ENCODE results near the gene MTCL1.

MTCL1 gene

GRCh38 chr18:8868779-8869415 lies 163.5 kb downstream of the MTCL1 start:
- no peaks in the 10 kb centered on the region for H3K27me3 Mint-ChIP-seq (ENCODE audit: low read depth)
- H3K4me1 Mint-ChIP-seq (ENCODE audit: low read depth), result no peaks in the 10 kb centered on the region
- H3K27ac Mint-ChIP-seq, result no peak overlapping the region
- no peaks in the 10 kb centered on the region for H3K9me3 Mint-ChIP-seq
- no peaks in the 10 kb centered on the region for H3K36me3 Mint-ChIP-seq (ENCODE audit: low read depth)
- H3K4me3 Mint-ChIP-seq, result no peak overlapping the region

GRCh38 chr18:8869696-8870095 lies 164.3 kb downstream of the MTCL1 start:
- H3K4me3 Mint-ChIP-seq, result no peak overlapping the region
- no peak overlapping the region for H3K27ac Mint-ChIP-seq
- H3K4me1 Mint-ChIP-seq (ENCODE audit: low read depth), result no peaks in the 10 kb centered on the region
- H3K9me3 Mint-ChIP-seq, result no peaks in the 10 kb centered on the region
- H3K36me3 Mint-ChIP-seq (ENCODE audit: low read depth), result no peaks in the 10 kb centered on the region
- H3K27me3 Mint-ChIP-seq (ENCODE audit: low read depth), result no peaks in the 10 kb centered on the region

- H3K27me3 Mint-ChIP-seq (ENCODE audit: low read depth), result no peaks in the 10 kb centered on the region
- H3K4me3 Mint-ChIP-seq, result no peak overlapping the region
- no peaks in the 10 kb centered on the region for H3K36me3 Mint-ChIP-seq (ENCODE audit: low read depth)
- H3K4me1 Mint-ChIP-seq (ENCODE audit: low read depth), result no peaks in the 10 kb centered on the region
- no peaks in the 10 kb centered on the region for H3K9me3 Mint-ChIP-seq
- no peak overlapping the region for H3K27ac Mint-ChIP-seq
These were observed 165.2 kb downstream of the MTCL1 start for GRCh38 chr18:8870528-8870927.

DNA sequence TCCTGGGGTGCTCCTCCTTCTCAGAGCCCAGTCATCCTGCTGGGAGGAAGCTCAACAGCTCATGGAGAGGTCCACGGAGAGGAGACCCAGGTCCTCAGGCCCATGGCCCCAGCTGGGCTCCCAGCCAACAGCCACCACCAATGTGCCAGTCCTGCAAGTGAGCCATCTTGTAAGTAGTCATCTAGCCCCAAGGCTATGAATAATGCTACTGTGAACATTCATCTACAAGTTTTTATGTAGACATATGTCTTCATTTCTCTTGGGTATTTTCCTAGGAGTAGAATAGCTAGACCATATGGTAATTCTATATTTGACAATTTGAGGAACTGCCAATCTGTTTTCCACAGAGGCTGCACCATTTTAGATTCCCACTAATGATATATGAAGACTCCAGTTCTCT lies 166.1 kb downstream of the MTCL1 start:
- Mint-ChIP-seq H3K27me3 (ENCODE audit: low read depth) (no peaks in the 10 kb centered on the region), H3K4me3 (no peak overlapping the region), H3K27ac (no peak overlapping the region), H3K36me3 (ENCODE audit: low read depth) (no peaks in the 10 kb centered on the region), H3K4me1 (ENCODE audit: low read depth) (no peaks in the 10 kb centered on the region), H3K9me3 (no peaks in the 10 kb centered on the region)

DNA sequence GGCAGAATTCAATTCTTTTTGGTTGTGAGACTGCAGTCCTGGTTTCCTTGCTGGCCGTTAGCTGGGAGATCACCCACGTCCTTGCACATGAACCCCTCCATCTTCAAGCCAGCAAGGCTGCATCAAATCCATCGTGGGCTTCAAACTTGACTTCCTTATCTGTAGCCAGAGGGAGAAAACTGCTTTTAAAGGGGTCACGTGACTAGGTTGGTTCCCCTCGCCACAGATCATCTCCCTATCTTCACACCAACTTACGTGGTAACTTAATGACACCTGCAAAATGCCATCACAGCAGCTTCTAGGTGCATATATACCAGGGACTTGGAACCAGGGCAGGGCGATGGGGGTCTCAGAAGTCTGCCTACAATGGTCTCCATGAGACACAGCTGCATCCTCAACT lies 169.5 kb downstream of the MTCL1 start:
- no peaks in the 10 kb centered on the region for H3K27me3 Mint-ChIP-seq (ENCODE audit: low read depth)
- H3K36me3 Mint-ChIP-seq (ENCODE audit: low read depth), result no peaks in the 10 kb centered on the region
- H3K4me3 Mint-ChIP-seq, result no peak overlapping the region
- H3K9me3 Mint-ChIP-seq, result no peaks in the 10 kb centered on the region
- H3K27ac Mint-ChIP-seq, result no peak overlapping the region
- no peaks in the 10 kb centered on the region for H3K4me1 Mint-ChIP-seq (ENCODE audit: low read depth)

DNA sequence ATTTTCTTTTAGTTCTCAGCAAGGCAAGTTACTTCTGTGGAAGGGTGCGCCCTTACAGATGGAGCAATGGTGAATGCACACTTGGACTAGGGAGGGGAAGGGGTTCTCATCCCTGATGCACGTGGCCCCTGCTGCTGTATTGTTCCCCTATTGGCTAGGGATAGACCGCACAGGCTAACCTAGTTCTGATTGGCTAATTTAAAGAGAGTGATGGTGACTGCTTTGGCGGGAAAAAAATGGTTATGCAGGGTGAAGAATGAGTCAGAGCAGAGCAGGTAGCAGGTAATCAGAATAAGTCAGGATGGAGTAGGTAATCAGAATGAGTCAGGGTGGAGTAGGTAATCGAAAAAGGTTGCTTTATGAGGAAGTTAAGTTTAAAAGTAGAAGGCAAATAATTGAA lies 171.5 kb downstream of the MTCL1 start:
- no peaks in the 10 kb centered on the region for H3K36me3 Mint-ChIP-seq (ENCODE audit: low read depth)

DNA sequence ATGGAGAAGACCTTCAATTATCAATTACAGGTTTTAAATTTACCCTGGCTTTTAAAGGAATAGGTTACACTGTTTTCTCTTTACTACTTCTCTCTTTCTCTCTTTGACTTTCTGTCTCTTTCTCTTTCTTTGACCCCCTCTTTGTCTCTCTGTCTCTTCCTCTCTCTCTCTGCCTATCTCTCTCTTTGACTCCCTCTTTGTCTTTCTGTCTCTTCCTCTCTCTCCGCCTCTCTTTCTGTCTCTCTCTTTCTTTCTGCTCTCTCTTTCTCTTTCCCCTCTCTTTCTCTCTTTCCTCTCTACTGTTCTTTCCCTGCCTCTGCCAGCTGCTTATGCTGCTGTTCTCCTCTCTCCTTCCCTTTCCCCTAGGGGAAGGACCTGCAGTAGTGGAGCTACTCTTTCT lies 175.7 kb downstream of the MTCL1 start:
- no peaks in the 10 kb centered on the region for H3K4me1 Mint-ChIP-seq (ENCODE audit: low read depth)
- H3K9me3 Mint-ChIP-seq, result peaks cover 21% of the 10 kb centered on the region
- no peak overlapping the region for H3K27ac Mint-ChIP-seq

More for the DNA sequence above, 171.5 kb downstream of the MTCL1 start:
- Mint-ChIP-seq H3K4me3 (no peak overlapping the region), H3K27me3 (ENCODE audit: low read depth) (no peaks in the 10 kb centered on the region), H3K9me3 (peaks cover 4% of the 10 kb centered on the region), H3K27ac (no peak overlapping the region), H3K4me1 (ENCODE audit: low read depth) (no peaks in the 10 kb centered on the region)

More for the DNA sequence above, 175.7 kb downstream of the MTCL1 start:
- Mint-ChIP-seq H3K27me3 (ENCODE audit: low read depth) (no peaks in the 10 kb centered on the region), H3K4me3 (no peak overlapping the region), H3K36me3 (ENCODE audit: low read depth) (no peaks in the 10 kb centered on the region)
